HG03558 (cell line): ENCODE results near the gene AK9.
A peak's percentile ranks its signal among the peaks of the same experiment; 100 is the strongest.
"Not testable (repeated sequence)": the region's sequence is repeated elsewhere in the genome, so short reads cannot be mapped to it uniquely, and the experiment has no call there.

Experiments
- ATAC-seq: cut with Tn5 transposase; IDR thresholded peaks from one replicate; pipeline ENCODE4 v1.9.1; 2021; ENCODE audit warnings: moderate number of reproducible peaks; ENCODE audit not compliant: unreplicated experiment; ENCODE audit errors: extremely low read depth

Gene AK9

GRCh38 chr6:109461733-109462526, 229.1 kb downstream of the AK9 start:
- no peak for ATAC-seq

GRCh38 chr6:109461205-109461604, 229.8 kb downstream of the AK9 start:
- ATAC-seq = not testable (repeated sequence)

GRCh38 chr6:109460161-109460829, 230.7 kb downstream of the AK9 start:
- ATAC-seq = no peak

GRCh38 chr6:109458774-109459531, 232.0 kb downstream of the AK9 start:
- no peak for ATAC-seq

- ATAC-seq = no peak
Measured at GRCh38 chr6:109457562-109457996, 233.4 kb downstream of the AK9 start.

GRCh38 chr6:109456710-109457561, 234.1 kb downstream of the AK9 start:
- no peak for ATAC-seq

GRCh38 chr6:109456111-109456583, 234.9 kb downstream of the AK9 start:
- no peak for ATAC-seq

GRCh38 chr6:109455437-109456110, 235.4 kb downstream of the AK9 start, which contains the start of gene MICAL1:
Gene MICAL1, minus strand, starts transcription at chr6:109455772. Its CDS starts 1,576 bp downstream, at chr6:109454196.
- peak; percentile 41 for ATAC-seq

- ATAC-seq = no peak
Measured at GRCh38 chr6:109454496-109455436, 236.2 kb downstream of the AK9 start.

GRCh38 chr6:109453594-109454495, 237.2 kb downstream of the AK9 start:
- no peak for ATAC-seq

GRCh38 chr6:109453156-109453555, 237.8 kb downstream of the AK9 start:
- no peak for ATAC-seq

GRCh38 chr6:109452181-109452580, 238.8 kb downstream of the AK9 start:
- no peak for ATAC-seq

GRCh38 chr6:109451376-109451775, 239.6 kb downstream of the AK9 start:
- no peak for ATAC-seq

GRCh38 chr6:109450801-109451200, 240.2 kb downstream of the AK9 start:
- ATAC-seq = no peak

- no peak for ATAC-seq
Measured at GRCh38 chr6:109449795-109450673, 241.0 kb downstream of the AK9 start.

GRCh38 chr6:109449064-109449794, 241.8 kb downstream of the AK9 start:
- no peak for ATAC-seq
